Activated CD4-positive, alpha-beta T cell treated with anti-CD3 and anti-CD28 coated beads for 36 hours (primary cell): ENCODE measurements around the gene CPNE2. TPM values are rescaled to one million over a fixed set of nuclear protein-coding genes. Genes with fewer than 3 reads are reported as not detected.
"Not testable (repeated sequence)": the region's sequence is repeated elsewhere in the genome, so short reads cannot be mapped to it uniquely, and the experiment has no call there.

Experiments used
- ATAC-seq: fragments of 200-7000 bp; cut with Tn5 transposase; one replicate; pipeline ENCODE4 v1.10.0; 2021; ENCODE audit warnings: mild to moderate bottlenecking, moderate library complexity
- CTCF ChIA-PET: fragments of 350-600 bp; sonication (Branson Sonifier 250); formaldehyde crosslinking; loops from one replicate; lab custom pipeline; 2021; ENCODE audit warnings: antibody characterized with exemption; lab: Charles Lee
- POLR2A ChIA-PET: fragments of 350-600 bp; sonication (Branson Sonifier 250); formaldehyde crosslinking; loops from one replicate; lab custom pipeline; 2021; ENCODE audit warnings: antibody characterized with exemption, inconsistent platforms; lab: Charles Lee
- DNase-seq: peaks from one replicate; pipeline ENCODE4 v3.0.0-alpha.2; 2020
- H3K27ac Mint-ChIP-seq: one replicate; pipeline ENCODE4 v1.8.0; 2021; ENCODE audit warnings: mixed read lengths
- H3K27me3 Mint-ChIP-seq: one replicate; pipeline ENCODE4 v1.8.0; 2021; ENCODE audit warnings: mixed read lengths
- H3K36me3 Mint-ChIP-seq: one replicate; pipeline ENCODE4 v1.8.0; 2021; ENCODE audit warnings: low read depth, mixed read lengths
- H3K4me1 Mint-ChIP-seq: one replicate; pipeline ENCODE4 v1.8.0; 2021; ENCODE audit warnings: mixed read lengths
- H3K4me3 Mint-ChIP-seq: one replicate; pipeline ENCODE4 v1.8.0; 2021; ENCODE audit warnings: mild to moderate bottlenecking, moderate library complexity, mixed read lengths
- H3K9me3 Mint-ChIP-seq: one replicate; pipeline ENCODE4 v1.8.0; 2021; ENCODE audit warnings: low read depth, mixed read lengths
- intact Hi-C, 2 experiments: fragments of 100-400 bp; cut with DNase I in 1 of 2; cut with micrococcal nuclease in 1 of 2; formaldehyde crosslinking; loops; one replicate each; pipeline versions ENCODE4 v1.14.2 to v1.15.1; 2022 to 2024; cut with DNase I, micrococcal nuclease
- total RNA-seq, 2 experiments: library from RNA; stranded (reverse); gene quantifications; one replicate each; pipeline ENCODE4 v1.2.3, GENCODE V29; 2021

CPNE2 gene
- total RNA-seq, 2 experiments from 2014 or later: 4.9 to 7.3 TPM

- H3K4me3 Mint-ChIP-seq: peak overlapping the region; percentile 100
- ChIA-PET CTCF (interaction anchor here (0.7 to 2.6 kb wide), 6 partner anchors 10 to 230 kb away, joined by 3 to 12 read pairs (median 3); no protein-coding TSS in a partner anchor), POLR2A (interaction anchor here (0.6 kb wide), 2 partner anchors 153 to 203 kb away, joined by 3 to 5 read pairs; no protein-coding TSS in a partner anchor)
- H3K36me3 Mint-ChIP-seq: peaks cover 10% of the 10 kb centered on the region
- DNase-seq (peak; percentile 42), ATAC-seq (no peak)
- H3K27me3 Mint-ChIP-seq: no peaks in the 10 kb centered on the region
- peak overlapping the region; percentile 97 for H3K27ac Mint-ChIP-seq
- no peaks in the 10 kb centered on the region for H3K9me3 Mint-ChIP-seq
- H3K4me1 Mint-ChIP-seq: peaks cover 42% of the 10 kb centered on the region
- intact Hi-C loops: loop anchor here (1.0 to 10.0 kb wide), 17 partner anchors 58 to 1010 kb away; partner anchors contain the start of genes ARL2BP (in 2 of the 2), KATNB1 (in 2 of the 2), CCDC102A (in 1 of the 2) and CIAPIN1 (in 1 of the 2)
Observed at GRCh38 chr16:57186872-57187854, 94.8 kb downstream of the CPNE2 start.

DNA sequence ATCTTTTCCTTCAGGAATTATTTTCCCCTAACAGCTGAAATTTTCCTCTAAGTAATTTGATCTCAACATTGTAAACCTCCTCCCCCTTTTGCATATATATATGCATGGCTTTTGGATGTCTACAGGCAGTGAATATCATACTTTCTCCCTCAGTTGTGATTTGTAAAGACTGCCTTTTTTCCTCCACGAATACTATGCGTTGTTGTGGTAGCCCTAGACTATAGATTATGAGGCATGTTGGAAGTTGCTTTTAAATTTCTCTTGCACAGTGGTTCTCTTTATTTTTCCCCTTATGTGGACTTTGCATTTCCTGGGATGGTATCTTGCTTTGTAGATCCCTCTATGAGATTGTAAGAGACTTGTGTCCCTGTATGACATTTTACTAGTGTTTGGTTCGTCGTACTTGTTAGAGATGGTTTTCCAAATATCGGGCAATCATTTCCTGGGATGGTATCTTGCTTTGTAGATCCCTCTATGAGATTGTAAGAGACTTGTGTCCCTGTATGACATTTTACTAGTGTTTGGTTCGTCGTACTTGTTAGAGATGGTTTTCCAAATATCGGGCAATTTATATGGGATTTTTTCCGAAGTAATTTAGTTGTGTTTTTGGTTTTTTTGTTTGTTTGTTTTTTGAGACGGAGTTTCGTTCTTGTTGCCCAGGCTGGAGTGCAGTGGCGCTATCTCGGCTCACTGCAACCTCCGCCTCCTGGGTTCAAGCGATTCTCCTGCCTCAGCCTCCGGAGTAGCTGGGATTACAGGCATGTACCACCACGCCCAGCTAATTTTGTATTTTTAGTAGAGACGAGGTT lies 95.7 kb downstream of the CPNE2 start:
- intact Hi-C loops: loop anchor here (2.0 to 10.0 kb wide), 8 partner anchors 57 to 1009 kb away; partner anchors contain the start of genes KATNB1 (in 2 of the 2), ARL2BP (in 1 of the 2), CSNK2A2 (in 1 of the 2) and NUP93 (in 1 of the 2)

GRCh38 chr16:57188711-57189002 lies 96.3 kb downstream of the CPNE2 start:
- Mint-ChIP-seq H3K9me3 (no peaks in the 10 kb centered on the region), H3K4me1 (peaks cover 48% of the 10 kb centered on the region), H3K27me3 (no peaks in the 10 kb centered on the region), H3K4me3 (peak overlapping the region; percentile 10), H3K36me3 (peaks cover 12% of the 10 kb centered on the region), H3K27ac (no peak overlapping the region)
- ChIA-PET POLR2A (no interaction called here), CTCF (interaction anchor here (1.4 kb wide), 1 partner anchor 229 kb away, joined by 3 read pairs; no protein-coding TSS in a partner anchor)
- ATAC-seq (no peak), DNase-seq (no peak)
- intact Hi-C loops: loop anchor here (5.0 to 10.0 kb wide), 5 partner anchors 96 to 1009 kb away; partner anchors contain the start of genes CSNK2A2 (in 1 of the 2) and PLLP (in 1 of the 2)

More for the DNA sequence above, 95.7 kb downstream of the CPNE2 start:
- not testable (repeated sequence) for ATAC-seq, H3K27ac Mint-ChIP-seq, H3K9me3 Mint-ChIP-seq, DNase-seq, H3K27me3 Mint-ChIP-seq
- CTCF ChIA-PET: interaction anchor here (0.9 to 1.0 kb wide), 2 partner anchors 9 to 104 kb away, joined by 3 read pairs; no protein-coding TSS in a partner anchor
- Mint-ChIP-seq H3K4me3 (peak overlapping the region; percentile 100), H3K4me1 (peaks cover 44% of the 10 kb centered on the region), H3K36me3 (peaks cover 11% of the 10 kb centered on the region)
- POLR2A ChIA-PET: interaction anchor here (0.6 kb wide), 1 partner anchor 204 kb away, joined by 3 read pairs; no protein-coding TSS in a partner anchor

- CTCF ChIA-PET: interaction anchor here (0.8 to 1.4 kb wide), 2 partner anchors 96 to 229 kb away, joined by 3 to 4 read pairs; no protein-coding TSS in a partner anchor
Observed at GRCh38 chr16:57189527-57189926, 97.1 kb downstream of the CPNE2 start.

GRCh38 chr16:57190136-57190535 lies 97.8 kb downstream of the CPNE2 start:
- H3K27ac Mint-ChIP-seq: no peak overlapping the region
- ATAC-seq (no peak), DNase-seq (no peak)
- H3K27me3 Mint-ChIP-seq: no peaks in the 10 kb centered on the region
- no peaks in the 10 kb centered on the region for H3K9me3 Mint-ChIP-seq
- H3K4me1 Mint-ChIP-seq: peaks cover 43% of the 10 kb centered on the region
- no peak overlapping the region for H3K4me3 Mint-ChIP-seq
- intact Hi-C loops: no loop called here
- peaks cover 9% of the 10 kb centered on the region for H3K36me3 Mint-ChIP-seq
- ChIA-PET POLR2A (no interaction called here), CTCF (interaction anchor here (0.7 to 0.8 kb wide), 3 partner anchors 74 to 105 kb away, joined by 3 to 4 read pairs (median 3); no protein-coding TSS in a partner anchor)

More at GRCh38 chr16:57189527-57189926, 97.1 kb downstream of the CPNE2 start:
- POLR2A ChIA-PET, H3K4me3 Mint-ChIP-seq, H3K27ac Mint-ChIP-seq, H3K27me3 Mint-ChIP-seq, H3K36me3 Mint-ChIP-seq, H3K9me3 Mint-ChIP-seq, DNase-seq, ATAC-seq: not testable (repeated sequence)
- peaks cover 46% of the 10 kb centered on the region for H3K4me1 Mint-ChIP-seq
- intact Hi-C loops: loop anchor here (5.0 to 10.0 kb wide), 5 partner anchors 95 to 1008 kb away; partner anchors contain the start of genes CSNK2A2 (in 1 of the 2) and PLLP (in 1 of the 2)

- intact Hi-C loops: no loop called here
- H3K27ac Mint-ChIP-seq: no peak overlapping the region
- no peaks in the 10 kb centered on the region for H3K9me3 Mint-ChIP-seq
- no peak for DNase-seq
- H3K27me3 Mint-ChIP-seq: no peaks in the 10 kb centered on the region
- peaks cover 41% of the 10 kb centered on the region for H3K4me1 Mint-ChIP-seq
- no peak for ATAC-seq
- no peak overlapping the region for H3K4me3 Mint-ChIP-seq
- POLR2A ChIA-PET: no interaction called here
- peaks cover 11% of the 10 kb centered on the region for H3K36me3 Mint-ChIP-seq
- CTCF ChIA-PET: interaction anchor here (0.7 to 0.8 kb wide), 2 partner anchors 73 to 106 kb away, joined by 3 read pairs; no protein-coding TSS in a partner anchor
Observed at GRCh38 chr16:57191056-57191571, 98.7 kb downstream of the CPNE2 start.

- POLR2A ChIA-PET: no interaction called here
- Mint-ChIP-seq H3K36me3 (peaks cover 9% of the 10 kb centered on the region), H3K4me3 (no peak overlapping the region), H3K4me1 (peaks cover 41% of the 10 kb centered on the region), H3K27ac (no peak overlapping the region), H3K27me3 (no peaks in the 10 kb centered on the region), H3K9me3 (no peaks in the 10 kb centered on the region)
- DNase-seq: no peak
- no peak for ATAC-seq
- CTCF ChIA-PET: interaction anchor here (0.7 to 1.4 kb wide), 4 partner anchors 10 to 336 kb away, joined by 3 to 4 read pairs (median 3); no protein-coding TSS in a partner anchor
- intact Hi-C loops: no loop called here
Observed at GRCh38 chr16:57192146-57192545, 99.8 kb downstream of the CPNE2 start.

DNA sequence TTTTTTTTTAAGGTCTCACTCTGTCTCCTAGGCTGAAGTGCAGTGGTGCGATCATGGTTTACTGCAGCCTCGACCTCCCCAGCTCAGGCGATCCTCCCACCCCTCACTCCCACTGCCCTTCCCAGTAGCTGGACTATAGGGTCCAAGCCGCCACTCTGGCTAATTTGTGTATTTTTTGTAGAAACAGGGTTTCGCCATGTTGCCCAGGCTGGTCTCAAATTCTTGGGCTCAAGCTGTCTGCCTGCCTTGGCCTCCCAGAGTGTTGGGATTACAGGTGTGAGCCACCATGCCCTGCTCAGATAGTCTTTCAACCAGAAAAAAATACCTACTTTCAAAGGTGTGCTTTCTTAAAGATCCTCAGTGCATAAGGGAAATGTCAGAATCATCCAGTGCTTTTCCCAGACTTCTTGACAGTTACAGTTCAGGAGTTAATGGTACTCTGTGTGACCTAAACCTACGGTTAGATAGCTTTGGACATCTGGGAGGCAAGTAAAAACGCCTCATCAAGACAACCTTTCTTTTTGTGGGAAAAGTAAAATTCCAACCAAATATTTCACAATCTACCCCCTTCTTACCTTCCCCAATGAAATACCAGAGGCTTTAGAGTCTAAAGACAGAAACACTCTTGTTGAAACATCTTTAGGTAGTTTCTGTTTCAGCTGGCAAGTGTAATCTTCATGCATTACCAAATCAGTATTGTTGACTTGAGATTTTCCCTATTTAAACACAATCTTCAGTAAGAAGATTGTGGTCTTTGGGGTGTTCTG lies 100.5 kb downstream of the CPNE2 start:
- no peak overlapping the region for H3K4me3 Mint-ChIP-seq
- CTCF ChIA-PET: interaction anchor here (1.1 to 1.9 kb wide), 4 partner anchors 9 to 48 kb away, joined by 3 to 7 read pairs (median 4); no protein-coding TSS in a partner anchor

DNA sequence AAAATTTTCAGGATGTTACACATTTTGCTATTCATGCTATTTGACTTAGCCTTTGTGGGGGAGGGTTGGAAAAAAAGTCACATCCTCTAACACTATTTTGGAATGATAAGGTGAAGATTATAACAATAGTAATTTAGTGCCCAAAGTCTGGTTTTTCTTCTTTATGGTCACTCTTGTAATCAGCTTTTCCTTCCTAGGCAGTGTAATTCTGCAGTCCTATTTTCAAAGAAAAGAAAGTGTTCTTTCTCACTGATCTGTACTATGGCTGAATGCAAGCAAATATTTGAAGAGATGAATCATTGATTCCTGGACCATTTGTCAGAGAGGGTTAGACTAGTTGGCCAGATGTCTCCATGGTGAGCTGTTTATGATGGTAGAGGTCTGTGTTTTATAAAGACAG lies 102.1 kb downstream of the CPNE2 start:
- no peak for DNase-seq
- Mint-ChIP-seq H3K9me3 (no peaks in the 10 kb centered on the region), H3K27me3 (no peaks in the 10 kb centered on the region), H3K4me3 (no peak overlapping the region), H3K27ac (no peak overlapping the region), H3K4me1 (peaks cover 31% of the 10 kb centered on the region), H3K36me3 (peaks cover 7% of the 10 kb centered on the region)
- POLR2A ChIA-PET: interaction anchor here (0.7 kb wide), 1 partner anchor 10 kb away, joined by 4 read pairs; no protein-coding TSS in a partner anchor
- ATAC-seq: peak; percentile 47
- CTCF ChIA-PET: interaction anchor here (0.6 to 1.9 kb wide), 4 partner anchors 11 to 357 kb away, joined by 3 to 7 read pairs (median 3); no protein-coding TSS in a partner anchor
- intact Hi-C loops: no loop called here

More for the DNA sequence above, 100.5 kb downstream of the CPNE2 start:
- Mint-ChIP-seq H3K27me3 (no peaks in the 10 kb centered on the region), H3K36me3 (peaks cover 9% of the 10 kb centered on the region), H3K27ac (no peak overlapping the region), H3K4me1 (peaks cover 38% of the 10 kb centered on the region), H3K9me3 (no peaks in the 10 kb centered on the region)
- intact Hi-C loops: no loop called here
- POLR2A ChIA-PET: no interaction called here
- no peak for DNase-seq
- ATAC-seq: no peak
